H1 (cell line): Measurements from ENCODE around the gene GPR18. TPM values are rescaled to one million over a fixed set of nuclear protein-coding genes. Genes with fewer than 3 reads are reported as not detected.

ENCODE experiments used
- HDAC2 ChIP-seq, 2 experiments: fragments of 300-600 bp in 1 of 2; sonication (generic) in 1 of 2; IDR thresholded peaks; 2 replicates each; pipeline ENCODE4 v1.6.1; 2011 to 2012; ENCODE audit warnings: low read depth in 2 of 2, low read length in 2 of 2, mild to moderate bottlenecking in 2 of 2, moderate library complexity in 2 of 2, borderline replicate concordance in 1 of 2, inconsistent platforms in 1 of 2
- polyA plus RNA-seq, 7 experiments: library from polyadenylated mRNA; depleted of rRNA in 3 of 7; stranded (reverse) in 5 of 7; unstranded in 2 of 7; fragments of >200 nt in 5 of 7; fragments of 200-250 nt in 2 of 7; gene quantifications; 1 replicate in 5 of 7; 2 replicates in 1 of 7; 4 replicates in 1 of 7; pipeline versions ENCODE4 v1.2.1 to v1.2.3, GENCODE V29; 2011 to 2013; ENCODE audit warnings: missing spikeins in 2 of 7, mixed read lengths in 2 of 7
- total RNA-seq: library from RNA; stranded (reverse); fragmentation: NEBNext Ultra II Directional; extraction: Animal tissue kit (Norgen Biotek cat#: 25700); gene quantifications from 2 replicates; pipeline ENCODE4 v1.2.1, GENCODE V29; 2021

GPR18 gene
- total and polyA plus RNA-seq, 2 of the 8 experiments (the other 6 are each of a cell fraction or from before 2014, with no cell fraction given), result not detected

- no peak for TF ChIP-seq HDAC2 (IDR thresholded peaks at IDR 0.05; ENCODE audit: borderline replicate concordance in 1 of 2, low read depth in 2 of 2, low read length in 2 of 2)
Measured at GRCh38 chr13:99294958-99295357, 36.8 kb upstream of the GPR18 start (continued).
